HCT116 (cell line): ENCODE data around the gene OXTR. TPM values are rescaled to one million over a fixed set of nuclear protein-coding genes. Genes with fewer than 3 reads are reported as not detected.

Experiments
- ATAC-seq: fragments of 200-7000 bp; cut with Tn5 transposase; 2 replicates; pipeline ENCODE4 v1.9.1; 2020; ENCODE audit warnings: mild to moderate bottlenecking, moderate library complexity
- BruUV-seq: library from RNA; stranded (reverse); fragments of 400-500 nt; replicated peaks from 2 replicates; lab custom pipeline; 2021; lab: Mats Ljungman, UMichigan
- CTCF ChIA-PET: fragments of 300-600 bp; sonication (Branson Sonifier 250); formaldehyde crosslinking; loops from one replicate; lab custom pipeline; 2021; ENCODE audit warnings: antibody characterized with exemption; lab: Charles Lee
- POLR2A ChIA-PET: fragments of 300-600, 350-600 bp; sonication (Branson Sonifier 250); formaldehyde crosslinking; loops from one replicate; lab custom pipeline; 2021; ENCODE audit warnings: antibody characterized with exemption; lab: Charles Lee
- RAD21 ChIA-PET, 2 experiments: fragments of 300-600 bp; sonication (Branson Sonifier 250); formaldehyde crosslinking; loops; one replicate each; lab custom pipeline; 2023; ENCODE audit warnings: low total read pairs in 2 of 2; ENCODE audit not compliant: uncharacterized antibody in 2 of 2, unreplicated experiment in 2 of 2, low non-redundant PET in 1 of 2; lab: Charles Lee
- DNase-seq: peaks from one replicate; pipeline ENCODE4 v3.0.0-alpha.2; 2010; ENCODE audit warnings: low read depth, low spot score
- H2AFZ ChIP-seq: fragments of 200-600 bp; shearing (Covaris generic), sonication (generic); 2 replicates; pipeline ENCODE4 v1.6.1; 2017; ENCODE audit warnings: low read depth, mixed run types, mixed read lengths, antibody characterized with exemption, low read length; ENCODE audit not compliant: poor library complexity, severe bottlenecking
- H3K27ac ChIP-seq: 2 replicates; pipeline ENCODE4 v1.5.1; 2012; ENCODE audit warnings: low read depth, low read length
- H3K27me3 ChIP-seq: fragments of 200-600 bp; sonication (generic); 2 replicates; pipeline ENCODE4 v1.6.1; 2016; ENCODE audit warnings: mixed run types, low read length, mixed read lengths; ENCODE audit not compliant: insufficient read depth
- H3K36me3 ChIP-seq, 2 experiments: fragments of 200-500 bp in 1 of 2; fragments of 200-600 bp in 1 of 2; sonication (Bioruptor generic) in 1 of 2; sonication (generic) in 1 of 2; 2 replicates each; pipeline versions ENCODE4 v1.5.1 to v1.6.1; 2014 to 2016; ENCODE audit warnings: low read length in 2 of 2, inconsistent platforms in 1 of 2, mixed read lengths in 1 of 2, mixed run types in 1 of 2; ENCODE audit not compliant: insufficient read depth in 2 of 2, control insufficient read depth in 1 of 2
- H3K4me1 ChIP-seq, 2 experiments: fragments of 200-600 bp in 1 of 2; sonication (generic) in 1 of 2; 2 replicates each; pipeline versions ENCODE4 v1.5.1 to v1.6.1; 2012 to 2017; ENCODE audit warnings: low read length in 2 of 2, inconsistent platforms in 1 of 2, mild to moderate bottlenecking in 1 of 2, mixed read lengths in 1 of 2, mixed run types in 1 of 2, moderate library complexity in 1 of 2; ENCODE audit not compliant: insufficient read depth in 2 of 2, control insufficient read depth in 1 of 2
- H3K4me2 ChIP-seq: fragments of 200-600 bp; sonication (generic); 2 replicates; pipeline ENCODE4 v1.6.1; 2017; ENCODE audit warnings: mixed run types, low read length, mixed read lengths
- H3K4me3 ChIP-seq, 2 experiments: fragments of 200-600 bp in 1 of 2; sonication (generic) in 1 of 2; replicated peaks in 1 of 2; 2 replicates each; pipeline ENCODE4 v1.5.1; 2011 to 2016; ENCODE audit warnings: low read length in 2 of 2, control low read depth in 1 of 2, low read depth in 1 of 2, mild to moderate bottlenecking in 1 of 2, mixed read lengths in 1 of 2, mixed run types in 1 of 2
- H3K79me2 ChIP-seq: fragments of 200-600 bp; sonication (generic); 2 replicates; pipeline ENCODE4 v1.6.1; 2017; ENCODE audit warnings: mild to moderate bottlenecking, mixed run types, low read length, moderate library complexity, mixed read lengths; ENCODE audit not compliant: insufficient read depth
- H3K9ac ChIP-seq: fragments of 200-600 bp; sonication (generic); 2 replicates; pipeline ENCODE4 v1.6.1; 2016; ENCODE audit warnings: low read length, mixed read lengths
- H3K9me2 ChIP-seq: fragments of 200-600 bp; sonication (generic), shearing (Covaris generic); 2 replicates; pipeline ENCODE4 v1.6.1; 2017; ENCODE audit warnings: mixed run types, mild to moderate bottlenecking, moderate library complexity; ENCODE audit not compliant: insufficient read depth
- H3K9me3 ChIP-seq, 2 experiments: fragments of 200-500 bp in 1 of 2; fragments of 200-600 bp in 1 of 2; sonication (Bioruptor generic) in 1 of 2; sonication (generic) in 1 of 2; 2 replicates each; pipeline ENCODE4 v1.6.1; 2014 to 2017; ENCODE audit warnings: low read length in 2 of 2, mixed read lengths in 2 of 2, inconsistent platforms in 1 of 2, low read depth in 1 of 2, mild to moderate bottlenecking in 1 of 2, mixed run types in 1 of 2, moderate library complexity in 1 of 2; ENCODE audit not compliant: control insufficient read depth in 1 of 2, insufficient read depth in 1 of 2
- H4K20me1 ChIP-seq: fragments of 200-600 bp; sonication (generic), shearing (Covaris generic); 2 replicates; pipeline ENCODE4 v1.6.1; 2017; ENCODE audit warnings: mixed run types, mild to moderate bottlenecking, moderate library complexity; ENCODE audit not compliant: insufficient read depth
- CEBPB ChIP-seq: IDR thresholded peaks from 2 replicates; pipeline ENCODE4 v1.6.1; 2012; ENCODE audit warnings: low read depth
- EGR1 ChIP-seq: IDR thresholded peaks from 2 replicates; pipeline ENCODE4 v1.6.1; 2012; ENCODE audit warnings: low read depth
- ELF1 ChIP-seq: IDR thresholded peaks from 2 replicates; pipeline ENCODE4 v1.6.1; 2012; ENCODE audit warnings: low read depth, borderline replicate concordance
- EZH2phosphoT487 ChIP-seq: fragments of 200-600 bp; IDR thresholded peaks from 2 replicates; pipeline ENCODE4 v1.6.1; 2018; ENCODE audit warnings: antibody characterized with exemption, borderline replicate concordance
- FOSL1 ChIP-seq: IDR thresholded peaks from 2 replicates; pipeline ENCODE4 v1.6.1; 2012; ENCODE audit warnings: low read depth
- JUND ChIP-seq: IDR thresholded peaks from 2 replicates; pipeline ENCODE4 v1.6.1; 2012
- RAD21 ChIP-seq: IDR thresholded peaks from 2 replicates; pipeline ENCODE4 v1.6.1; 2012; ENCODE audit warnings: low read depth, mild to moderate bottlenecking
- SIN3A ChIP-seq: IDR thresholded peaks from 2 replicates; pipeline ENCODE4 v1.6.1; 2012; ENCODE audit warnings: low read depth
- TCF7L2 ChIP-seq: IDR thresholded peaks from 2 replicates; pipeline ENCODE4 v1.7.0; 2011; ENCODE audit warnings: borderline replicate concordance, inconsistent platforms; ENCODE audit not compliant: insufficient read depth, insufficient read length; ENCODE audit errors: extremely low read depth
- ZFX ChIP-seq: fragments of 450-650 bp; IDR thresholded peaks from 2 replicates; pipeline ENCODE4 v1.6.1; 2017
- ZNF274 ChIP-seq: fragments of 200-500 bp; sonication (Bioruptor generic); IDR thresholded peaks from 2 replicates; pipeline ENCODE4 v1.6.1; 2014; ENCODE audit warnings: mild to moderate bottlenecking, low read depth, low read length, inconsistent platforms
- intact Hi-C: fragments of 100-400 bp; cut with micrococcal nuclease; formaldehyde crosslinking; loops from 2 replicates; pipeline ENCODE4 v1.10.0; 2022
- total RNA-seq: library from RNA; stranded (reverse); gene quantifications from one replicate; pipeline ENCODE4 v1.2.1, GENCODE V29; 2021; ENCODE audit not compliant: unreplicated experiment
- TF ChIP-seq, protein P1 (sequence below): IDR thresholded peaks from 2 replicates; pipeline ENCODE4 v1.6.1; 2011; ENCODE audit warnings: mild to moderate bottlenecking, low read length, moderate library complexity; ENCODE audit not compliant: insufficient replicate concordance; ENCODE audit errors: extremely low read depth
- TF ChIP-seq, protein P2 (sequence below): IDR thresholded peaks from 2 replicates; pipeline ENCODE4 v1.6.1; 2012
- TF ChIP-seq, protein P3 (sequence below): IDR thresholded peaks from 2 replicates; pipeline ENCODE4 v1.6.1; 2012; ENCODE audit warnings: low read depth
- TF ChIP-seq, protein P4 (sequence below): IDR thresholded peaks from 2 replicates; pipeline ENCODE4 v1.6.1; 2012

OXTR gene
- total RNA-seq, 1 experiment from 2014 or later: 1.3 TPM

DNA sequence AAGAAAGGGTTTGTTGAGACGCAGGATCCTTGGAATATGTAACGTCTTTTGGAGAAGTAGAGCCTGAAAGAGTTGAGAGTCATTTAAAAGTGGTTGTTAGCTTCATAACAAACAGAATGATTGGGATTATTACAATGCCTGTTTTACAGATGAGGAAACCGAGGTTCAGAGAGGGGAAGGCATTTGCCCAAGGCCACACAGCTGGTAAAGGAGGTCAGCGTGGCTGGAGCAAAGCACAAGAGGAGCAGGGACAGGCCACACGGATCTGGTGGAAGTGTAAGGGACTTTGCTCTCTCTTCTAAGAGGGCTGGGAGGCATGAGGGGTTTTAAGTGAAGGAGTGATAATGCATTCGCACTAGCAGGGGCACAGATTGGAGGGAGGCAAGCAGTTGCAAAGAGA, 6.2 kb upstream of the OXTR start:
- no TSS peak for BruUV-seq
- intact Hi-C loops: no loop called here

GRCh38 chr3:8775181-8775580, 5.8 kb upstream of the OXTR start:
- Histone ChIP-seq H3K4me2 (no peak overlapping the region), H3K27me3 (no peaks in the 10 kb centered on the region; the same call in 1 of the 2 replicates), H3K4me3 (no peak overlapping the region), H4K20me1 (no peaks in the 10 kb centered on the region), H3K36me3 (no peaks in the 10 kb centered on the region), H3K79me2 (no peaks in the 10 kb centered on the region), H3K27ac (no peak overlapping the region), H3K4me1 (no peaks in the 10 kb centered on the region), H3K9me2 (no peaks in the 10 kb centered on the region), H3K9ac (no peak overlapping the region), H3K9me3 (no peaks in the 10 kb centered on the region), H2AFZ (no peak overlapping the region)
- CTCF ChIA-PET: no interaction called here
- RAD21 ChIA-PET: no interaction called here
- POLR2A ChIA-PET: no interaction called here
- BruUV-seq: no TSS peak
- ATAC-seq (no peak), DNase-seq (no peak)
- intact Hi-C loops: no loop called here
- TF ChIP-seq, protein P1, sequence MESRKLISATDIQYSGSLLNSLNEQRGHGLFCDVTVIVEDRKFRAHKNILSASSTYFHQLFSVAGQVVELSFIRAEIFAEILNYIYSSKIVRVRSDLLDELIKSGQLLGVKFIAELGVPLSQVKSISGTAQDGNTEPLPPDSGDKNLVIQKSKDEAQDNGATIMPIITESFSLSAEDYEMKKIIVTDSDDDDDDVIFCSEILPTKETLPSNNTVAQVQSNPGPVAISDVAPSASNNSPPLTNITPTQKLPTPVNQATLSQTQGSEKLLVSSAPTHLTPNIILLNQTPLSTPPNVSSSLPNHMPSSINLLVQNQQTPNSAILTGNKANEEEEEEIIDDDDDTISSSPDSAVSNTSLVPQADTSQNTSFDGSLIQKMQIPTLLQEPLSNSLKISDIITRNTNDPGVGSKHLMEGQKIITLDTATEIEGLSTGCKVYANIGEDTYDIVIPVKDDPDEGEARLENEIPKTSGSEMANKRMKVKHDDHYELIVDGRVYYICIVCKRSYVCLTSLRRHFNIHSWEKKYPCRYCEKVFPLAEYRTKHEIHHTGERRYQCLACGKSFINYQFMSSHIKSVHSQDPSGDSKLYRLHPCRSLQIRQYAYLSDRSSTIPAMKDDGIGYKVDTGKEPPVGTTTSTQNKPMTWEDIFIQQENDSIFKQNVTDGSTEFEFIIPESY: no peak
- TF ChIP-seq ELF1 (no peak), JUND (no peak), CEBPB (no peak), RAD21 (no peak), FOSL1 (no peak), EZH2phosphoT487 (no peak), TCF7L2 (no peak), EGR1 (no peak), ZFX (no peak)
- TF ChIP-seq, protein P2, sequence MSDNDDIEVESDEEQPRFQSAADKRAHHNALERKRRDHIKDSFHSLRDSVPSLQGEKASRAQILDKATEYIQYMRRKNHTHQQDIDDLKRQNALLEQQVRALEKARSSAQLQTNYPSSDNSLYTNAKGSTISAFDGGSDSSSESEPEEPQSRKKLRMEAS: no peak
- TF ChIP-seq, protein P3, sequence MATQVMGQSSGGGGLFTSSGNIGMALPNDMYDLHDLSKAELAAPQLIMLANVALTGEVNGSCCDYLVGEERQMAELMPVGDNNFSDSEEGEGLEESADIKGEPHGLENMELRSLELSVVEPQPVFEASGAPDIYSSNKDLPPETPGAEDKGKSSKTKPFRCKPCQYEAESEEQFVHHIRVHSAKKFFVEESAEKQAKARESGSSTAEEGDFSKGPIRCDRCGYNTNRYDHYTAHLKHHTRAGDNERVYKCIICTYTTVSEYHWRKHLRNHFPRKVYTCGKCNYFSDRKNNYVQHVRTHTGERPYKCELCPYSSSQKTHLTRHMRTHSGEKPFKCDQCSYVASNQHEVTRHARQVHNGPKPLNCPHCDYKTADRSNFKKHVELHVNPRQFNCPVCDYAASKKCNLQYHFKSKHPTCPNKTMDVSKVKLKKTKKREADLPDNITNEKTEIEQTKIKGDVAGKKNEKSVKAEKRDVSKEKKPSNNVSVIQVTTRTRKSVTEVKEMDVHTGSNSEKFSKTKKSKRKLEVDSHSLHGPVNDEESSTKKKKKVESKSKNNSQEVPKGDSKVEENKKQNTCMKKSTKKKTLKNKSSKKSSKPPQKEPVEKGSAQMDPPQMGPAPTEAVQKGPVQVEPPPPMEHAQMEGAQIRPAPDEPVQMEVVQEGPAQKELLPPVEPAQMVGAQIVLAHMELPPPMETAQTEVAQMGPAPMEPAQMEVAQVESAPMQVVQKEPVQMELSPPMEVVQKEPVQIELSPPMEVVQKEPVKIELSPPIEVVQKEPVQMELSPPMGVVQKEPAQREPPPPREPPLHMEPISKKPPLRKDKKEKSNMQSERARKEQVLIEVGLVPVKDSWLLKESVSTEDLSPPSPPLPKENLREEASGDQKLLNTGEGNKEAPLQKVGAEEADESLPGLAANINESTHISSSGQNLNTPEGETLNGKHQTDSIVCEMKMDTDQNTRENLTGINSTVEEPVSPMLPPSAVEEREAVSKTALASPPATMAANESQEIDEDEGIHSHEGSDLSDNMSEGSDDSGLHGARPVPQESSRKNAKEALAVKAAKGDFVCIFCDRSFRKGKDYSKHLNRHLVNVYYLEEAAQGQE: no peak
- TF ChIP-seq, protein P4, sequence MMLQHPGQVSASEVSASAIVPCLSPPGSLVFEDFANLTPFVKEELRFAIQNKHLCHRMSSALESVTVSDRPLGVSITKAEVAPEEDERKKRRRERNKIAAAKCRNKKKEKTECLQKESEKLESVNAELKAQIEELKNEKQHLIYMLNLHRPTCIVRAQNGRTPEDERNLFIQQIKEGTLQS: no peak

More for the DNA sequence above, 6.2 kb upstream of the OXTR start:
- Histone ChIP-seq H3K79me2 (no peaks in the 10 kb centered on the region), H3K4me1 (no peaks in the 10 kb centered on the region), H3K4me3 (no peak overlapping the region), H3K9me3 (no peaks in the 10 kb centered on the region), H2AFZ (no peak overlapping the region), H3K27me3 (no peaks in the 10 kb centered on the region; the same call in 1 of the 2 replicates), H3K9me2 (no peaks in the 10 kb centered on the region), H4K20me1 (no peaks in the 10 kb centered on the region), H3K9ac (no peak overlapping the region), H3K27ac (no peak overlapping the region), H3K36me3 (no peaks in the 10 kb centered on the region), H3K4me2 (no peak overlapping the region)
- ChIA-PET CTCF (no interaction called here), RAD21 (no interaction called here), POLR2A (no interaction called here)
- ATAC-seq (no peak), DNase-seq (no peak)
- TF ChIP-seq, protein P2: no peak
- no peak for TF ChIP-seq ZNF274
- no peak for TF ChIP-seq SIN3A
- no peak for TF ChIP-seq ELF1
